IMR-90 (cell line): ENCODE results near the gene APC2. TPM values are rescaled to one million over a fixed set of nuclear protein-coding genes. Genes with fewer than 3 reads are reported as not detected.

Experiments used
- ATAC-seq: fragments of 200-7000 bp; cut with Tn5 transposase; 2 replicates; pipeline ENCODE4 v1.9.1; 2020; ENCODE audit warnings: low read depth, mild to moderate bottlenecking, moderate library complexity
- BruUV-seq: library from RNA; stranded (reverse); fragments of 400-500 nt; replicated peaks from 2 replicates; lab custom pipeline; 2021; lab: Mats Ljungman, UMichigan
- CTCF ChIA-PET: fragments of 300-600 bp; formaldehyde crosslinking; extraction: SDS; loops from one replicate; lab custom pipeline; 2021; ENCODE audit warnings: antibody characterized with exemption; lab: Yijun Ruan, JAX
- POLR2A ChIA-PET: fragments of 300-600 bp; sonication (Branson Sonifier 250); formaldehyde crosslinking; loops from one replicate; lab custom pipeline; 2022; ENCODE audit warnings: antibody characterized with exemption; ENCODE audit not compliant: unreplicated experiment; lab: Charles Lee
- DNase-seq: peaks from one replicate; pipeline ENCODE4 v3.0.0; 2013
- H2AFZ ChIP-seq: replicated peaks from 2 replicates; pipeline ENCODE3; 2013; ENCODE audit warnings: low read length, mild to moderate bottlenecking; ENCODE audit not compliant: poor library complexity
- H2AK5ac ChIP-seq: 2 replicates; pipeline ENCODE4 v1.6.1; 2013; ENCODE audit warnings: low read depth, low read length, inconsistent platforms
- H2AK9ac ChIP-seq: replicated peaks from 2 replicates; pipeline ENCODE3; 2013; ENCODE audit warnings: mild to moderate bottlenecking, low read depth, low read length, moderate library complexity; ENCODE audit not compliant: poor library complexity
- H2BK120ac ChIP-seq: 2 replicates; pipeline ENCODE4 v1.6.1; 2013; ENCODE audit warnings: low read depth, low read length, inconsistent platforms
- H2BK15ac ChIP-seq: 3 replicates; pipeline ENCODE4 v1.6.1; 2013; ENCODE audit warnings: low read depth, low read length, inconsistent platforms
- H2BK20ac ChIP-seq: 2 replicates; pipeline ENCODE4 v1.6.1; 2013; ENCODE audit warnings: low read depth, mild to moderate bottlenecking, inconsistent platforms, low read length, moderate library complexity
- H2BK5ac ChIP-seq: 2 replicates; pipeline ENCODE4 v1.6.1; 2013; ENCODE audit warnings: mild to moderate bottlenecking, low read depth, low read length, inconsistent platforms; ENCODE audit not compliant: poor library complexity, severe bottlenecking
- H3K14ac ChIP-seq: replicated peaks from 2 replicates; pipeline ENCODE4 v1.6.1; 2013; ENCODE audit warnings: low read depth, low read length, inconsistent platforms
- H3K18ac ChIP-seq: 2 replicates; pipeline ENCODE4 v1.6.1; 2013; ENCODE audit warnings: low read depth, low read length, control low read depth
- H3K23ac ChIP-seq: 2 replicates; pipeline ENCODE4 v1.6.1; 2013; ENCODE audit warnings: low read depth, low read length, inconsistent platforms
- H3K27ac ChIP-seq: 2 replicates; pipeline ENCODE4 v1.5.1; 2013; ENCODE audit warnings: mild to moderate bottlenecking, control low read depth, low read length; ENCODE audit not compliant: insufficient read depth
- H3K27me3 ChIP-seq: 2 replicates; pipeline ENCODE4 v1.6.1; 2013; ENCODE audit warnings: low read length; ENCODE audit not compliant: control insufficient read depth, insufficient read depth
- H3K36me3 ChIP-seq: 2 replicates; pipeline ENCODE4 v1.6.1; 2013; ENCODE audit warnings: low read length, mixed read lengths; ENCODE audit not compliant: control insufficient read depth, insufficient read depth
- H3K4ac ChIP-seq: 2 replicates; pipeline ENCODE4 v1.6.1; 2013; ENCODE audit warnings: low read depth, low read length, inconsistent platforms
- H3K4me1 ChIP-seq: 2 replicates; pipeline ENCODE4 v1.6.1; 2013; ENCODE audit warnings: low read length, mixed read lengths; ENCODE audit not compliant: control insufficient read depth, insufficient read depth
- H3K4me2 ChIP-seq: 2 replicates; pipeline ENCODE4 v1.6.1; 2013; ENCODE audit warnings: low read depth, mild to moderate bottlenecking, control low read depth, low read length, moderate library complexity
- H3K4me3 ChIP-seq: 2 replicates; pipeline ENCODE4 v1.5.1; 2013; ENCODE audit warnings: low read depth, mild to moderate bottlenecking, control low read depth, low read length, moderate library complexity; ENCODE audit not compliant: insufficient read depth
- H3K56ac ChIP-seq: 2 replicates; pipeline ENCODE4 v1.6.1; 2013; ENCODE audit warnings: low read length, inconsistent platforms; ENCODE audit not compliant: insufficient read depth; ENCODE audit errors: extremely low read depth
- H3K79me1 ChIP-seq, 2 experiments: 2 replicates each; pipeline ENCODE4 v1.6.1; 2013; ENCODE audit warnings: low read length in 2 of 2, inconsistent platforms in 1 of 2, low read depth in 1 of 2
- H3K9ac ChIP-seq: 2 replicates; pipeline ENCODE4 v1.6.1; 2013; ENCODE audit warnings: low read depth, low read length, control low read depth
- H3K9me1 ChIP-seq: 2 replicates; pipeline ENCODE4 v1.6.1; 2013; ENCODE audit warnings: low read length, inconsistent platforms; ENCODE audit not compliant: insufficient read depth
- H3K9me3 ChIP-seq: 2 replicates; pipeline ENCODE4 v1.6.1; 2013; ENCODE audit warnings: low read length; ENCODE audit not compliant: control insufficient read depth, insufficient read depth
- H4K20me1 ChIP-seq: 2 replicates; pipeline ENCODE4 v1.6.1; 2013; ENCODE audit warnings: low read length, inconsistent platforms; ENCODE audit not compliant: insufficient read depth
- H4K5ac ChIP-seq: 2 replicates; pipeline ENCODE4 v1.6.1; 2013; ENCODE audit warnings: mild to moderate bottlenecking, low read depth, low read length, control low read depth
- H4K8ac ChIP-seq, 2 experiments: 2 replicates each; pipeline ENCODE4 v1.6.1; 2013; ENCODE audit warnings: low read depth in 2 of 2, low read length in 2 of 2, control low read depth in 1 of 2, inconsistent platforms in 1 of 2
- H4K91ac ChIP-seq: 2 replicates; pipeline ENCODE4 v1.6.1; 2013; ENCODE audit warnings: low read depth, low read length, inconsistent platforms; ENCODE audit not compliant: insufficient read depth
- BHLHE40 ChIP-seq: fragments of 150-350 bp; IDR thresholded peaks from 2 replicates; pipeline ENCODE4 v1.6.1; 2016; ENCODE audit warnings: mild to moderate bottlenecking, low read depth, low read length
- CEBPB ChIP-seq: IDR thresholded peaks from 2 replicates; pipeline ENCODE4 v1.6.1; 2012; ENCODE audit warnings: low read depth, low read length, improper control_type of control experiment
- CHD1 ChIP-seq: IDR thresholded peaks from 2 replicates; pipeline ENCODE4 v1.6.1; 2012; ENCODE audit warnings: low read depth, low read length, improper control_type of control experiment
- CTCF ChIP-seq: conservative IDR thresholded peaks from 2 replicates; pipeline ENCODE4 v1.5.1; 2012; ENCODE audit warnings: mild to moderate bottlenecking, low read depth, low read length, improper control_type of control experiment
- ELK1 ChIP-seq: fragments of 150-350 bp; IDR thresholded peaks from 2 replicates; pipeline ENCODE4 v1.6.1; 2016; ENCODE audit warnings: low read depth, mild to moderate bottlenecking, low read length, moderate library complexity, borderline replicate concordance
- FOS ChIP-seq: fragments of 150-350 bp; IDR thresholded peaks from 2 replicates; pipeline ENCODE4 v1.6.1; 2016; ENCODE audit warnings: low read depth, low read length
- MAFK ChIP-seq: IDR thresholded peaks from 2 replicates; pipeline ENCODE4 v1.6.1; 2012; ENCODE audit warnings: low read depth, low read length, improper control_type of control experiment
- MAZ ChIP-seq: IDR thresholded peaks from 2 replicates; pipeline ENCODE4 v1.6.1; 2012; ENCODE audit warnings: low read depth, mild to moderate bottlenecking, low read length, improper control_type of control experiment, moderate library complexity, borderline replicate concordance
- MXI1 ChIP-seq: IDR thresholded peaks from 2 replicates; pipeline ENCODE4 v1.6.1; 2012; ENCODE audit warnings: low read depth, mild to moderate bottlenecking, low read length, moderate library complexity, borderline replicate concordance
- NFE2L2 ChIP-seq: fragments of 150-350 bp; IDR thresholded peaks from 2 replicates; pipeline ENCODE4 v1.6.1; 2016; ENCODE audit warnings: low read depth, mild to moderate bottlenecking, low read length
- POLR2A ChIP-seq: IDR thresholded peaks from 2 replicates; pipeline ENCODE4 v1.6.1; 2012; ENCODE audit warnings: mild to moderate bottlenecking, low read depth, low read length
- RAD21 ChIP-seq: IDR thresholded peaks from 2 replicates; pipeline ENCODE4 v1.6.1; 2012; ENCODE audit warnings: low read length, improper control_type of control experiment
- RCOR1 ChIP-seq: IDR thresholded peaks from 2 replicates; pipeline ENCODE4 v1.6.1; 2012; ENCODE audit warnings: mild to moderate bottlenecking, low read length, improper control_type of control experiment; ENCODE audit not compliant: insufficient replicate concordance
- RFX5 ChIP-seq: IDR thresholded peaks from 2 replicates; pipeline ENCODE4 v1.8.0; 2012; ENCODE audit warnings: low read depth, mild to moderate bottlenecking, low read length, moderate library complexity
- SMC3 ChIP-seq: fragments of 150-350 bp; IDR thresholded peaks from 2 replicates; pipeline ENCODE4 v1.6.1; 2016; ENCODE audit warnings: low read depth, mild to moderate bottlenecking, antibody characterized with exemption, low read length, moderate library complexity
- USF2 ChIP-seq: fragments of 150-350 bp; IDR thresholded peaks from 2 replicates; pipeline ENCODE4 v1.6.1; 2017; ENCODE audit warnings: mild to moderate bottlenecking, antibody characterized with exemption, low read length, low read depth
- WGBS, 2 experiments: methylation state at CpG; one replicate each; pipeline versions ENCODE4 v1.1.5 to v1.1.7; 2013; ENCODE audit warnings: missing lambda C conversion rate in 2 of 2; ENCODE audit not compliant: insufficient read length in 1 of 2; ENCODE audit errors: extremely low coverage in 2 of 2; 5-methylcytosine and 5-hydroxymethylcytosine counted together
- dilution Hi-C: fragments of 300-500 bp; cut with HindIII; formaldehyde crosslinking; loops from one replicate; pipeline ENCODE4 v1.14.3; 2018; ENCODE audit warnings: low sequenced_read_pairs; ENCODE audit not compliant: unreplicated experiment
- in situ Hi-C: fragments of 300-500 bp; cut with MboI; formaldehyde crosslinking; loops from 3 replicates; pipeline ENCODE4 v1.14.3; 2019; ENCODE audit warnings: low sequenced_read_pairs, inconsistent platforms, mixed read lengths
- intact Hi-C: fragments of 100-400 bp; cut with micrococcal nuclease; formaldehyde crosslinking; loops from 2 replicates; pipeline ENCODE4 v1.10.0; 2022
- polyA plus RNA-seq, 3 experiments: library from polyadenylated mRNA; depleted of rRNA; stranded (reverse); fragments of >200 nt; gene quantifications; 2 replicates each; pipeline ENCODE4 v1.2.3, GENCODE V29; 2012; ENCODE audit warnings: low replicate concordance in 1 of 3
- total RNA-seq: library from RNA; depleted of rRNA; stranded (reverse); fragments of >200 nt; gene quantifications from 2 replicates; pipeline ENCODE4 v1.2.3, GENCODE V29; 2012

Gene APC2
- total and polyA plus RNA-seq, 2 of the 4 experiments (the other 2 are of a cell fraction) = 0.36 to 0.41 TPM

GRCh38 chr19:1421218-1421957 is 28.5 kb upstream of the APC2 start:
- no peak overlapping the region for H3K9ac ChIP-seq
- WGBS, 2 experiments = 94% methylated on average over 29 of the region's 37 CpGs; no CpG with 5 or more reads in 1 of the 2 experiments
- no peak for DNase-seq
- in situ Hi-C loops (no loop called here), dilution Hi-C loops (no loop called here), intact Hi-C loops (no loop called here)
- peaks cover 26 to 80% of the 10 kb centered on the region in 2 experiments for H3K79me1 ChIP-seq
- H3K9me3 ChIP-seq = no peaks in the 10 kb centered on the region
- POLR2A ChIA-PET = no interaction called here
- no peak overlapping the region for H2AK9ac ChIP-seq
- H3K4me1 ChIP-seq = peaks cover 6% of the 10 kb centered on the region
- no peak overlapping the region for H2BK5ac ChIP-seq
- H2BK120ac ChIP-seq = no peak overlapping the region
- peaks cover 82% of the 10 kb centered on the region for H4K20me1 ChIP-seq
- H2BK15ac ChIP-seq = no peak overlapping the region
- TF ChIP-seq FOS (no peak), RFX5 (no peak), RAD21 (no peak), CHD1 (no peak), CTCF (no peak), USF2 (no peak), CEBPB (no peak), SMC3 (no peak), BHLHE40 (no peak), POLR2A (no peak), MXI1 (no peak), NFE2L2 (no peak), ELK1 (no peak), MAFK (no peak), RCOR1 (no peak), MAZ (no peak)
- H3K18ac ChIP-seq = no peak overlapping the region
- H3K27ac ChIP-seq = no peak overlapping the region
- no peak overlapping the region for H3K4me2 ChIP-seq
- no TSS peak for BruUV-seq
- H3K56ac ChIP-seq = no peak overlapping the region
- H3K4me3 ChIP-seq = no peak overlapping the region
- H3K14ac ChIP-seq = no peak overlapping the region
- no peak overlapping the region for H2BK20ac ChIP-seq
- CTCF ChIA-PET = no interaction called here
- H3K23ac ChIP-seq = no peak overlapping the region
- no peak overlapping the region for H4K91ac ChIP-seq
- no peak for ATAC-seq
- no peak overlapping the region for H3K4ac ChIP-seq
- no peaks in the 10 kb centered on the region for H3K27me3 ChIP-seq
- no peak overlapping the region for H4K8ac ChIP-seq
- peaks cover 75% of the 10 kb centered on the region for H3K36me3 ChIP-seq
- H3K9me1 ChIP-seq = peaks cover 12% of the 10 kb centered on the region
- no peak overlapping the region for H2AK5ac ChIP-seq
- H2AFZ ChIP-seq = no peak overlapping the region
- H4K5ac ChIP-seq = no peak overlapping the region
